HG03571 (cell line): ENCODE measurements around the gene EPHB1.

ENCODE experiments used
- ATAC-seq: cut with Tn5 transposase; IDR thresholded peaks from one replicate; pipeline ENCODE4 v1.9.1; 2021; ENCODE audit not compliant: unreplicated experiment

Gene EPHB1

GRCh38 chr3:135147657-135148056, 352.6 kb downstream of the EPHB1 start:
- no peak for ATAC-seq

DNA sequence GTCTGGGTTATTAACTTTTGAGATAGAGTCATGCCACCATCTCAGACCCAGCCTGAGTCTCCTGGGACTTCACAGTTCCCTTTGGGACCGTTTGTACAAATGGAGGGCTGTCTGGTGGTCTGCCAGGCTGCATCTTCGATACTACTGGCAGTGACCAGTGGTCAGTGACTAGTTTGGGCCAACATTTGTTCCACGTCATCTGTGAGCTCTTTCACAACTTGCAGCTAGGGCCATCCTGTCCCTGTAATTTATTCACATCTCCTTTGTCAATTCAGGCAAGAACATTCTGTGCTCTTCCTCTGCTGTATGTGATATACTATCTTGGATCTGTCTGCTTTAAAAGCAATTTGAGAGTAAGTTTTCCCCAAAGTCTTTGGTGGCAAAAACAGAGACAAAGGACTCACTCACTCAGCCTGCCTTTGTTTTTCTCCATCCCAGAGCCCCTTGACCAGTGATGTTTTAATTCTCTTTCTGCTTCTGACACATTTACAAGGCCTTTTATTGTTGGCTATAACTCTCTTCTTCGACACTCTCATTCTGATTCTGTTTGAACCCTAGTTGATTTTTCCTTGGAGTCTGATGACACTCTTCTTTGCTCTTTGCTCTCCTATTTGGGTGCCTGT, 353.4 kb downstream of the EPHB1 start:
- ATAC-seq: no peak

DNA sequence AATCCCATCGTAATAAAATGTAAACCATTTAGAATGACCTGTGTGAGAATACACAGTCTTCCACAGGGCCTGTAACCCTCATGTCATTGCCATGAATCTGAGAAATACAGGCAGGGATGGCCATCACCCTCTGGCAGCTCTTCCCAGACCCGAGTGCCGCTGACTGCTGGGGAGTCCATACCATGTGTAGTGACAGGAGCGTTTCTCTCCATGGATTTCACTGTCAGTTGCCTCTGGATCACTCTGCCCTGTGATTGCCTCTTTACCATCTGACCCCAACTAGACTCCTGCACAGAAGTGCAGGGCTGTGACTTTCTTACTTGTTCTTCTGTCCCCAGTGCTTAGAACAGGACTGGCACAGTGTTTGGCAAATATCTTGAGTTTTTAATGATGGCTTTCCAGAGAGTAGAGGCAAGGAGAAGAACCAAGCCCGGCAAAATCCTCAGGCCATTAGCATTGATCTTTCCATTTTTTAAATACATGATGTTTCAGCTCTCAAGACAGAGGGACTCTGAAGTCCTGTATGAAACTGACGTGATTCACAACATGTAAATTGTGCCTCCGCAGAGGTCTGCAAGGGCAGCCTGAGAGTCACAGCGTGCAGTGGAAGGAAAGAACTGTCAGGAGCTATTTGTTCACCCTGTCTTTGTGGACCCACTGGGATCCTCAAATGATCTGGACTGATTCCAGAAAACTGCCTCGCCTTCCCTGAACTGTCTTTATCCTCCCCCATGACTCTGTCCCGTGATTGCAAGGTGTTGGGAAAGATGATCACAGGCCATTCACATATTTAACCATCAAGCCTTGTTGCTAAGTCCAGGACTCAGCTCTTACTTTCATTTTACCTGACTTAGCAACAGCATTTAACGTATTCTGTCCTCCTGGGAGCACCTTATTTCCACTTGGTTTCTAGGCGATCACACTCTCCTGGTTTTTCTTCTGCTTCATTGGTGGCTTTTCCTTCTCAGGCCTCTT, 354.9 kb downstream of the EPHB1 start:
- no peak for ATAC-seq

- no peak for ATAC-seq
Measured at GRCh38 chr3:135154186-135154585, 359.1 kb downstream of the EPHB1 start.

- ATAC-seq: no peak
Measured at GRCh38 chr3:135155228-135155627, 360.2 kb downstream of the EPHB1 start.

DNA sequence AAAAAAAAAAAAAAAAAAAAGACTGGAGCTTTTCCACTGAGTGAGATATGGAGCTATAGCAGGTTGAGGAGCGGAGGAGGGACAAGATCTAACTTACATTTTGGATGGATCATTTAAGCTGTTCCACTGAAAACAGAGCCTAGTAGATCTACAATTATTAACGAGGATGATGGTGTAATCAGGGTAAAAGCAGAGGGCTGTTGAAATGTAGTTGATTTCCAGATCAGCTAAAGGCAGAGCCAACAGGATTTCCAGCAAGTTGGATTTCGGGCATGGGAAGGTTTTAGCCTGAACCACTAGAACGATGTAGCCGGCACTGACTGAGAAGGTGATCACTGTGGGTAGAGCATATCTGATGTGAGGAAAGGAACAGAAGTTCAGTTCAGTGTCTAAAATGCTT, 360.7 kb downstream of the EPHB1 start:
- ATAC-seq: no peak

DNA sequence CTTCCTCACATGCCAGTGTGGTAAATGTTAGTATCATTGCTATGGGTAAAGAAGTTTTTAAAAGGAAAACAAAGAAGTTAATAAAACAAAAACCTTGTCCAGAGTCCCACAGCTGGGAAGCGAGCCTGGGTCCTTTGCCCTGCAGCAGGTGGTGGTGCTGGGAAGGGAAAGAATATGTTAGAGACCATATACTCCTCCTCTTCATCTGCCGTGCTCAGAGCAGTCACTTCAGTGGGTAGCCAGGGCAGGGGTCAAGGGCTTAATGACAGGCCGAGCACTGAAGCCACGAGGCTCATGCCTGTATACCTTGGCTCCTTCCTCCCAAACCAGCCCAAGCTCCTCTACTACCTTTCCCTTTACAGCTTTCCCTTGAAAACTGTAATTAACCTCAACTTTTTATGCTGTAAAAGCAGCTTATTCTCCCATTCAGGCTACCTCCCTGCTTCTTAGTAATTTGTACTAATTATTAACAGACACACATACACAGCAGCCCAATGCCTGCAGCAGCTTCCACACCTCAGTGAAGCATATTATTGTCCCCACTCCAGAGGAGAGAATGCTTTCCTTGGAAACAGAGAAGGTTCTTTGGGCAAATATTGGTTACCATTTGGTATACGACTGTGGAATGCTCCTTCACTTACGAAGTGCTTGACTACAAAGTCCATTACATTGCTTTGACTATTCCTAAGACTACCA, 362.1 kb downstream of the EPHB1 start:
- ATAC-seq: no peak

DNA sequence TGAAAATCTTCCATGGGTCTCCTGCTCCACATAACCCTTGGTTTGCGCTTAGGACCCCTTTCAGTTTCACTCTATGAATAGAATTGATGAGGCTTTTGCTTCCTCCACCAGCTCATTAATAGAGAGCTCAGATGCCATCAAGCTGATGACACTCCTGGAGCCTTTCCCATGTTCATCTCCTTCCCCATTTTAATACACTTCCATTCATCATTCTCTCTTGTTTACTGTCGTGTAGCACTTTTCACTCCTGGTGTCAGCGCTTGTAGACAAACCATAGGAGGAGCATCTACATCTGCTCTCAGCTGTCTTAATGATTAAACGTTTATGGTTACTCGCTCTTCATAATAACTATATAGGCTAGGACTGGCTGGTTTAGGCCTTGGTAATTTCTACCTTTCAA, 363.5 kb downstream of the EPHB1 start:
- ATAC-seq: no peak

- ATAC-seq: no peak
Measured at GRCh38 chr3:135159681-135160247, 364.7 kb downstream of the EPHB1 start.

DNA sequence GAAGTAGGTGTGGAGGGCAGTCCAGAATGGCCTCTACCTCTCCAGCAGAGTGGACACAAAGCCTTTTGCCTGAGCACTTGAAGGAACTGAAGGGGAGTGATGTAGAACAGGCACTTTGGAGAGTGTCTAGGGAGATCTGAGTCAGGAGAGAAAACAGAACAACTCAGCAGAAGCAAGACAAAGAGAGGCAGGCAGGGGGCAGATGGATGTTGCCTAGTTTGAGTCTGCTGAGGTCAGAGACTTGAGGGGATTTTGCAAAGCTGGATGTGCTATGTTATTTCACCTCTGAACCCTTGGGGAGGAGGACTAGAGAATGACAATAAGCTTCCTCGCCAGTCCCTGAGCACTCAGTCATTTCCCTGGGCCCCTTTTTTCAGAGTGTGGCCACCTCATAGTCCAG, 366.4 kb downstream of the EPHB1 start:
- no peak for ATAC-seq

GRCh38 chr3:135163701-135164100, 368.6 kb downstream of the EPHB1 start:
- no peak for ATAC-seq

DNA sequence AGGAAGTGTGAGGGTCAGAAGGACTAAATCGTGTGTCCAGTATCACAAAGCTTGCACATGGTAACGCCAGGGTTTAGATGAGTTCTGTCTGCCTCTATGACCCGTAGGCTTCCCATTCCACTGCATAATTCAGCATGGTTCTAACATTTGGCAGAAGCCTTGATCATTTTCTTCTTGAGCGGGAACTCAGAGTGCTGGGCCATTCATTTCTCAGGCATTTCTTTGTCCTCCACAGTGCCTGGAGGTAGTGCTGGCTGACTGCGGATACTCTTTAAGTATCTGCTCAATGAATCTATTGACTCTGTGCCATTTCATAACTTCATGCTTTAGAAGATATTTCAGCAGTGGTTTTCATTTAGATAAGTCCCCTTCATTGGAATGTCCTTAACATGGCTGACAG, 370.2 kb downstream of the EPHB1 start:
- no peak for ATAC-seq

DNA sequence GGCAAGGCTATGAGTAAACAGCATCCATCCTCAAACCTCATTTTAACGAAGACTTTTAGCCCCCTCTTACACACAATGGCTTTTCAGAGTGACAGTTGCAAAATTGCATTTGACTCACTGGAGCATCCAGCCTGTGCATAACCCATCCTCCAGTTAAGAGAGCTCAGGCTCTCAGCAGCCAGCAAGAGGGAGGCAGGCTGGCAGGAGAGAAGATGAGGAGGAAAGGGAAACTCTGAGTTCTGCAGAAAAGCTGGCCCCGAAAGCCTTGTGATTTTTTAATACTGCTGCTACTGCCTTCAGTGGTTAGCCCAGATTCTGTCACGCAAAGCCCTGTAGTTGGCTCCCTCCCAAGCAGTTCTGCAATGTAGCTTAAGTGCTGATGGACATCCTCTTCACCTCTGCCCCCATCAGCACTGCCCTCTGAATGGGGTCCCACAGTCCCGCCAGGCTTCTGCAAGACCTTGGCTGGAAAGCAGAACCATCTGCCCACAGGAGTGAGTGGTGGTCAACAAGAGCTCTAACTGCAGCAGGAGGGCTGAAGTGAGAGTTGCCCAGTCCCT, 371.3 kb downstream of the EPHB1 start:
- no peak for ATAC-seq

- ATAC-seq: no peak
Measured at GRCh38 chr3:135168822-135169221, 373.8 kb downstream of the EPHB1 start.

- ATAC-seq: no peak
Measured at GRCh38 chr3:135169651-135170050, 374.6 kb downstream of the EPHB1 start.

DNA sequence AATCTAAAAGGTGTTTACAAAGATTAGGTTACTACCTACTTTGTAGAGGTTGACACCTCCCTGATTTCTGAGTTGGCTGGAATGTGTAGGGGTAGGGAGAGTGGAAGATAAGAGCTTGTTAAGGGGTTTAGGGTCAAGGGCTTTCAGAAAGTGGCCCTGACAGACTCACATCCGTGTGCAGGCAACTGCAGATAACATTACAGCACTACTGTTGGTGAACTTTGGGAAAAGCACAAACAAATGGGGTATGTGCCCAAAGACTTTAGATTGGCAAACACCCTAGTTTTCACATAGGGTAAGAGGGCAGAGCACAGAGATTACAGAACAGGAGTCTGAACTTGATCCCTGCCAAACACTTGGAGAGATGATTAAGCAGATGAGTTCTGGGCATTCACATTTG, 375.7 kb downstream of the EPHB1 start:
- ATAC-seq: no peak

DNA sequence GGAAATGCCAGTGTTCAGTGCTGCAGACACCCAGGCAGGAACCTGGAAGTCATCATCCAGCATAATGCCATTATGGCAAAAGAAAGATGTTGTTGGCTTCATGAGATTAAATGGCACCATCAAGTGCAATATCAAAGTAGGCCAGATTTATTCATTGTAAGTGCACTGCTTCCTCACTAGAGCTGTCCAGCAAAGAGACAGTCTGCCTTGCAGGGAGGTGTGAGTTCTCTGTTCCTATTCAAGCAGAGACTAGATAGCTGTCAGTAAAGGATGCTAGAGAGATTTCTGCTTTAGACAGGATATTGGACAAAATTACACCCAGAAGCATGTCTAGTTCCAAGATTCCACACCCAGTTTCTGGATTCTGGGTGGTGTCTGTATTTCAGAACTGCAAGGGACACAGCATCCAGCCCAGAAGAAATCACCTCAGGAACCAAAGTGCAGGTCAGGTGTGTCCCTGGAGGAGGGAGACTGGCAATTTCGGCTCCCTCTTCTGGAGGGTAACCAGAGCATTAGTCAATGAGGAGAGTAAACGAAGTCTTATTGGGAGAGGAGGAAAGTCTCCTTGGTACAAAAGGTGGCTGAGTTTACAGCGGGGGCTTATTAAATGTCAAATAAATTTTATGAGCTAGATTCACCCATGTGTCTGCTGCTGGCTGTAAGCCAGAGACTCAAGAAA, 377.3 kb downstream of the EPHB1 start:
- ATAC-seq: no peak

DNA sequence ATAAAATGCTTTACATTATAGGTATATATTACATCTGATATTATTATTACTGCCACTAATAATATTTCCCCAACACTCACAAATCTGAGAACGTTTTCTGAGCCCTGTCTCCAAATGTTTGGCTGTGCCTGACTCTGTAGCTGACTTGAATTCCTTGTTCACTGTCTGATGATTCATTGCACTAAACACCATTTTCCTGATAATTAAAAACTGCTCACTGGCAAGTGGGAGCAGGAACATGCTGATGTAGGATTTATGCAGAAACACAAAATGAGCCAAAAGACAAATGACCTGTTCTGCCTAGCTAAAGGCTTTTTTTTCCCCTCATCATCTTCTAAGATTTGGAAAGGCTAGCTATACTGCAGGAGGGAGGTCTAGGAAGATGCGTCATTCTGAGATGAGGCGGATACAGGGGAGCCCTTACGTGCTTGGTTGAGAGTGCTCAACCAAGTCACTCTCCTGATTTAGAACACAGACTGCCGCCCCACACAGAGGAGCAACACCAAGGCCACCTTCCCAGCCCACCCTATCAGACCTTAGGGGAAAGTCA, 380.7 kb downstream of the EPHB1 start:
- ATAC-seq: no peak

DNA sequence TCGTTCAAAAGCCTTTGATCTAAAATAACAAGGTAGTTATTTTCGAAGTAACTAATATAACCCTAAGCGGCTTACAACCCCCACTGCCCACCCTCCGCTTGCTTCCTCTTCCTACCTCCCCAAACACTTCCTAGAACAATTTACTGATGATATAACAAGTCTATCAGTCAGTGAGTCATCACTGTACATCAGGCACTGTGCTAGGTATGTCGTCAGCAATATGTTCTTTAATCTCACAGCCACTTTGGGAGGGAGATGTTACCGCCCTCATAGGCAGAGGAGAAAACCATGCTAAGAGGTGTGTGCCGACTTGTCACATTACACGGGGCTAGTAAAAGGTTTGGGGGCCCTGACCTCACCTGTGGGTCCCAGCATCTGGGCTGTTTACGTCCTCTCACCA, 381.8 kb downstream of the EPHB1 start:
- no peak for ATAC-seq

GRCh38 chr3:135178566-135178965, 383.5 kb downstream of the EPHB1 start:
- ATAC-seq: no peak
